Ureter (tissue), 1 donor: ENCODE measurements around the gene ACOT6. TPM values are rescaled to one million over a fixed set of nuclear protein-coding genes. Genes with fewer than 3 reads are reported as not detected.
"Not testable (repeated sequence)": the region's sequence is repeated elsewhere in the genome, so short reads cannot be mapped to it uniquely, and the experiment has no call there.

Experiments used
- DNase-seq: peaks from one replicate; pipeline ENCODE4 v3.0.0-alpha.2; 2020; ENCODE audit warnings: low spot score
- total RNA-seq: library from RNA; stranded (reverse); gene quantifications from one replicate; pipeline ENCODE4 v1.2.4, GENCODE V29; 2023
- donor health status: DM: yes; HTN: yes; CAD: no.

ACOT6 gene
- total RNA-seq, 1 donor from 2014 or later: not detected

- no peak for DNase-seq
Measured at GRCh38 chr14:73651005-73651404, 38.7 kb downstream of the ACOT6 start.

DNA sequence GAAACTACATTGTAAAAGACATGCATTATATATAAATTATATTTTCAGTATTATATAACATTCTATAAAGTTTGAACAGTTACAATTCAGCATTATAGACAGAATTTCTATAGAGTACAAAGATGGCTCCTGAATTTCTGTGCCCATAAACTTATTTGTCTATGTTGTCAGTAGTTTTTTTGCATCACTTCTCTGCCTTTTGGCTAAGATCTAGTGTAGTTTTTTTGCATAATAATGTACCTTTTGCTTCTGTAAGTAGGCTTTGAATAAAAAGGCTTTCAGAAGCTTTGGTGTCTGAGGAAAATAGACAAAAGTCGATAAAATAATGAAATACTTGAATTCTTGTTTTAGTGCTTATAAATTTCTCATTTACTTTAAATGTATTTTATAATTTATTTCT, 43.5 kb downstream of the ACOT6 start:
- no peak for DNase-seq

DNA sequence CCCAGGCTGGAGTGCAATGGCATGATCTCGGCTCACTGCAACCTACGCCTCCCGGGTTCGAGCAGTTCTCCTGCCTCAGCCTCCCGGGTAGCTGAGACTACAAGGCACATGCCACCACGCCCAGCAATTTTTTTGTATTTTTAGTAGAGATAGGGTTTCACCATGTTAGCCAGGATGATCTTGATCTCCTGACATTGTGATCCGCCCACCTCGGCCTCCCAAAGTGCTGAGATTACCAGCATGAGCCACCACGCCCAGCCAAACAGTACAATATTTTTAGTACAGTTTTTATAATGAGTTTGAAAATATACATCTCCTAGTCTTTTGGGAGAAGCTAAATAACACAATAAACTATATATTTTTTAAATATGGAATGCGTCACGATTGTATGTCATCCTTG, 46.9 kb downstream of the ACOT6 start:
- DNase-seq: not testable (repeated sequence)

DNA sequence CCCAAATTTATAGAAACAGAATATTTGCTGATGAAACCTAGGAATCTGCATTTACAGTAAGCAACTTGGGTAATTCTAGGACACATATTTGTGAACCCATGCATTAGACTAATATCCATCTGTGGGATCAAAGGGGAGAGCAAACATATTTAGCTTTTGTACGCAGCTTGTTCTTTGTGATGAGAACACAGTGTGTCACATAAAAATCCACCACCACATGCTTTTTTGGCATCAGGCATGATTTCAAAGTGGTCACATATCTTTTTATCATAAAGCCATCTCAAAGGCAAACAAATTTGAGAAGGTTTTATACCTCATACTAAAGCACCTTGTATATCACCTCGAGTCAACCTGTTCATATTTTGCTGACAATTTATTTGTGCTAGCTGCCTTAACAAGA, 48.2 kb downstream of the ACOT6 start:
- no peak for DNase-seq

DNA sequence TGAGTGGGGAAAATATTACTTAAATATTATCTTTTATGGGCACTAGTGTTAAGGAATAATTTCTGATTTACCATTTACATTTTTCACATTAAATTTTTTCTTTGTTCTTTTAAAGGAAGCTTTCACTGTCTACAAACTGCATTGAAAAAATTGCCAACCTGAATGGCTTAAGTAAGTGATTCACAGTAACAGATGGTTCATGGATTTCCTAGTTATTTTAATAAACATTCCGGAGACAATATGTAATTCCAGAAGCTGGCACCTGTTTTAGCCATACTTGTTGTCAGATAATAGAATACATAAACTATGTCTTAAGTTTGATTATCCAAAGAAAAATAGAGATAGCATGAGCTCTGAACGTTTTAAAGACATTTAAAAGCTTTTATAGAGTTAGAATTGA, 49.6 kb downstream of the ACOT6 start:
- DNase-seq: no peak

DNA sequence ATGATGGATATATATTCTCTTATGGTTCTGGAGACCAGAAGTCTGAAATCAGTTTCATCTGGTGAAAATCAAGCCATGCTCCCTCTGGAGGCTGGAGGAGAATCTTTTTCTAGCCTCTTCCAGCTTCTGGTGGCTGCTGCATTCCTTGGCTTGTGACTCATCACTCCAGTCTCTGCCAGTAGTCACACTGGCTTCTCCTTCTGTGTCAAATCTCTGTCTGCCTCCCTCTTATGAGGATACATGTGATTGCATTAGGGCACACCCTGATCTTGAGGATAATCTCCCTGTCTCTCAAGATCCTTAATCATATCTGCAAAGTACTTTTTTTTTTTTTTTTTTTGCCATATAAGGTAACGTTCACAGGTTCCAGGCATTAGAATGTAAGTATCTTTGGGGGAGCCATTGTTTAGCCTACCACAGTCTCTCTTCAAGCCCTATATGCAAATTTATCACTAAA, 50.2 kb downstream of the ACOT6 start:
- no peak for DNase-seq

DNA sequence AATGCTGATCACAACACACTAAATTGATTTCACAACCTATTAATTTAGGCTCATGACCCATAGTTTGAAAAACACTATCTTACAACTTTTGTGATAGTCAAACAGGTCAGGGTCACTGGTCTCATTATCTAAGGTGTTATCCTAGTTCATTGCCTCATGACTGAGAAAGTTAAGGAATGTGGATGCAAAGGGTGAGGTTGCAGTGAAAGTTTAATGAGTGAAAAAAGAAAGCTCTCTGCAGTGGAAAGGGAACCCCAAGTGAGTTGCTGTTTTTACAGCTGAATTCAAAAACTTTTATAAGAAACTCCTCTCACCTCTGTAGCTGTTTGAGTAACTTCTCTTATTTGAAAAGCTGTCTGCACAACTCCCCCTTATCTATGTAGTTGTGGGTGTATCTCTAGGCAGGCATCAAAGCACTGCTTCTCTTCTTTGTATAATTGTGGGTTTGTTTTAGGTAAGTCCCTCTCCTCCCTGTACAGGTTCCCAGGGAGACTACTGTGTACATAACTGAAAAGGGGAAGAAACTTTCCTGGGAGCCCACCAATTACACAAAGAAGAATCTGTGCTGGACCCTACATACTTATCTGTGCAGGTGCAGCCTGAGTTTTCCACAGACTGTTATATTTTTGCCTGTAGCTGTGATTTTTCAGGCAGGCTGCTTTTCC, 51.4 kb downstream of the ACOT6 start:
- DNase-seq: no peak

DNA sequence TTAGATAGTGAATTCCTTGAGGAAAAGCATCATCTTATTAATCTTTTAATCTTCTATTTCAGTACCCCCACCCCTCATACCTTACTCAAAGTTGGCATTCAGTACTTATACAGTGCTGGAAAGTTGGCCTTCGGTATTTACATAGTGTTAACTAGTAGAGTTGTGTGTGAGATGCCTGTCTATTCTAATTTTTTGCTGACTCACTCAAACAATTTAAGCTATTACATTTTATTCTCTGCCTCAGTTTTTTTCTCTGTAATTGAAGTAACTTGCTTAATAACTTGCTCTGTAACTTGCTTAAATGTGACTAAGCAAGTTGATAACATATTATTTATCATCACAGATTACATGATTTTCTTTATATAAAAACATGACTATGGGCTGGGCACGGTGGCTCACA, 52.8 kb downstream of the ACOT6 start:
- no peak for DNase-seq

DNA sequence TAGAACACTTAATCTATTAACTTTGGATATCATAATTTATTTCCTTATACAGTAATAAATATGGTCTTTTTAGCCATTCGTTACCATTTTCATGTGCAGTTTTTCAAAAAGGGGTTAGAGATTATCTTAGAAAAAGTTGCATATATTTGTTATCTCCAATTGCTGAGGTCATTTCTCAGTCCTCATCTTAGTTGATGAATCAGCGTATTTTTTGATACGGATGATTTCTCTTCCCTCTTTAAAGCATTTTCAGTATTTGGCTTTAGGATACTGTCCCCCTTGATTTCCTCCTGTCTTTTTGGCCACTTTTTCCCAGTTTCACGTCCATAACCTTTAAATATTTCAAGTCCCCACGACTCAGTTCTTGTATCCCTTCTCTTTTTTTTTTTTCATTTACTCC, 54.3 kb downstream of the ACOT6 start:
- no peak for DNase-seq

DNA sequence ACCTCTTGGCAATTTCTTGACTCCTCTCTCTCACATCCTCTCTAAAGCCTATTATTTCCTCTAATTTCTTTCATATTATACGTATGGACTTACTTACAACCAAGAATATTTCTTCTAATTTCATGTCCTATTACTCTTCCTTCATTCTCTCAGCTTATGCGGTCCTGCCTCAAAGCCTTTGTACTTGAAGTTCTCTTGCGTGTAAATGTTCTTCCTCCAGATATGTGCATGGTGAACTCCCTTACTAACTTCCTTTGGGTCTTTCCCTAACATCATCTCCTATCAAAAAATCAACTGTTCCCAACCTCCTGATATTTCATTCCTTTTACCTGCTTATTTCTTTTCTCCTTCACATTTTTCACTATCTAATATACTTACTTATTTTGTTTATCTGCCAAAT, 55.5 kb downstream of the ACOT6 start:
- no peak for DNase-seq

Other genes starting within 250 kb of the ACOT6 start
- 83.7 TPM for gene NUMB, start 154.0 kb upstream of the ACOT6 start, total RNA-seq
- 13.5 TPM for gene RIOX1, start 121.6 kb upstream of the ACOT6 start, total RNA-seq
- 8.6 TPM for gene ACOT1, start 75.4 kb upstream of the ACOT6 start, total RNA-seq
- gene HEATR4, start 53.6 kb upstream of the ACOT6 start, total RNA-seq: 0.21 TPM
- gene ACOT2, start 43.3 kb upstream of the ACOT6 start, total RNA-seq: 23.7 TPM
- 4.7 TPM for gene ACOT4, start 20.6 kb upstream of the ACOT6 start, total RNA-seq
- gene DNAL1, start 32.5 kb downstream of the ACOT6 start, total RNA-seq: 14.9 TPM
- gene PNMA1, start 101.9 kb downstream of the ACOT6 start, total RNA-seq: 33.8 TPM
- 15.6 TPM for gene PTGR2, start 239.3 kb downstream of the ACOT6 start, total RNA-seq